Effector CD8-positive, alpha-beta T cell (primary cell): Measurements from ENCODE around the gene HTT-AS.
"Not testable (repeated sequence)": the region's sequence is repeated elsewhere in the genome, so short reads cannot be mapped to it uniquely, and the experiment has no call there.

ENCODE experiments used
- DNase-seq: peaks from one replicate; lab custom pipeline; 2025; lab: John Stamatoyannopoulos, UW
- total RNA-seq, 4 experiments: gene quantifications; one replicate each; lab custom pipeline; 2026; lab: John Stamatoyannopoulos, UW

Gene HTT-AS
- 0 to 0.18 (median 0) reads per million in 4 experiments for total RNA-seq

DNA sequence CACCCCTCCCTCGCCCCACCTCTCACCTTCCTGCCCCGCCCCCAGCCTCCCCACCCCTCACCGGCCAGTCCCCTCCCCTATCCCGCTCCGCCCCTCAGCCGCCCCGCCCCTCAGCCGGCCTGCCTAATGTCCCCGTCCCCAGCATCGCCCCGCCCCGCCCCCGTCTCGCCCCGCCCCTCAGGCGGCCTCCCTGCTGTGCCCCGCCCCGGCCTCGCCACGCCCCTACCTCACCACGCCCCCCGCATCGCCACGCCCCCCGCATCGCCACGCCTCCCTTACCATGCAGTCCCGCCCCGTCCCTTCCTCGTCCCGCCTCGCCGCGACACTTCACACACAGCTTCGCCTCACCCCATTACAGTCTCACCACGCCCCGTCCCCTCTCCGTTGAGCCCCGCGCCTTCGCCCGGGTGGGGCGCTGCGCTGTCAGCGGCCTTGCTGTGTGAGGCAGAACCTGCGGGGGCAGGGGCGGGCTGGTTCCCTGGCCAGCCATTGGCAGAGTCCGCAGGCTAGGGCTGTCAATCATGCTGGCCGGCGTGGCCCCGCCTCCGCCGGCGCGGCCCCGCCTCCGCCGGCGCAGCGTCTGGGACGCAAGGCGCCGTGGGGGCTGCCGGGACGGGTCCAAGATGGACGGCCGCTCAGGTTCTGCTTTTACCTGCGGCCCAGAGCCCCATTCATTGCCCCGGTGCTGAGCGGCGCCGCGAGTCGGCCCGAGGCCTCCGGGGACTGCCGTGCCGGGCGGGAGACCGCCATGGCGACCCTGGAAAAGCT lies at the start of gene HTT-AS, which contains the start of gene HTT:
HTT-AS (minus strand) TSS at position 461 of the 768 bp plus-strand sequence.
HTT (plus strand) TSS at position 604 of the 768 bp plus-strand sequence; CDS start at position 749, 145 bp downstream.
- DNase-seq, result peak; percentile 98

DNA sequence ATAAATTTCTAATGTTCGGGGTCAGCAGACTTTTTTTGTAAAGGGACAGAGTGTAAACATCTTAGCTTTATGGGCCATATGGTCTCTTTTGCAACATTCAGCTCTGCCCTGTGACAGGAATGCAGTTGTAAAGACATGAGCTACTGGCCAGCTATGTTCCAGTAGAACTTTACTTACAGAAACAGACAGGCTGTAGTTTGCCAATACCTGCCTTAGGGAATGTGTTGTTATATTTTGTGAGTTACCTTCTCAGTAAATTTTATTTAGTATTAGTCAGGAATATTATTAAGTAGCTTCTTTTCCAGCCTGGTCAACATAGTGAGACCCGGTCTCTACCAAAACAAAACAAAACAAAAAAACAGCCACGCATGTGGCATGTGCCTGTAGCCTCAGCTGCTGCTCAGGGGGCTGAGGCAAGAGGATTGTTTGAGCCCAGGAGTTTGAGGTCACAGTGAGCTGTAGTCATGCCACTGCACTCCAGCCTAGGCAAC lies 48.9 kb upstream of the HTT-AS start:
- DNase-seq, result no peak

DNA sequence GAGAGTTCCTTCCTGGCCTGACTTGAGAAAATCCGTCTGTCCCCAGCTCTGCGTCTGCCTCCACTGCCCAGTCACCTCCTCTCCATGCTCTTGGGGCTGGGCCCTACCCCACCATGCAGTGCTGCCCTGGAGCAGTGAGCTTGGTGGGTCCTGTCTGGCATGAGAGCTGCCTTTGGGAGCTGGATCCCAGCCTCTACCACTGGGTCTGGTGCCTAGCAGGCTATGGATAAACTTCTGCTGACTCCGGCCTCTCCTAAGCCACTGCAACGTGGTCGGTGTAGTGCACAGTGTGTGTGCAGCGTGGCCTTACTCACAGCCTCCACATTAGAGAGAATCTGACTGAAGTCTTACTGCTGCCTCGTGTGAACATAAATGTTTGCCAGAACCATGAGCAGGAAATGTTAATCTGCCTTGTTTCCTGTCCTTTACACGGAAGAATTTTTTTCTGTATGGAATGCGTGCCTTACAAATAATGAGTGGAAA lies 47.8 kb upstream of the HTT-AS start:
- no peak for DNase-seq

DNA sequence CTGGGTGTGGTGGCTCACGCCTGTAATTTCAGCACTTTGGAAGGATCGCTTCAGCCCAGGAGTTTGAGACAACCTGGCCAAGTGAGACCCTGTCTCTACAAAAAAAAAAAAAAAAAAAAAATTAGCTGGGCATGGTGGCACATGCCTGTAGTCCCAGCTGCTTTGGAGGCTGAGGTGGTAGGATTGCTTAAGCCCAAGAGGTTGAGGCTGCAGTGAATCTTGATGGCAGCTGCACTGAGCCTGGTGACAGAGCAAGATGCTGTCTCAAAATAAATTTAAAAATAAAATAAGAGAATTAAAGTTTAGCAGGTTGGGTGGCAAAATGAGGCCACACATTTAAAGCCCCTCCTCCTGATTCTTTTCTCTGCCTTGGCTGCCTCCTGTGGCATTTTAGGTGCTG lies 47.3 kb upstream of the HTT-AS start:
- DNase-seq, result no peak

DNA sequence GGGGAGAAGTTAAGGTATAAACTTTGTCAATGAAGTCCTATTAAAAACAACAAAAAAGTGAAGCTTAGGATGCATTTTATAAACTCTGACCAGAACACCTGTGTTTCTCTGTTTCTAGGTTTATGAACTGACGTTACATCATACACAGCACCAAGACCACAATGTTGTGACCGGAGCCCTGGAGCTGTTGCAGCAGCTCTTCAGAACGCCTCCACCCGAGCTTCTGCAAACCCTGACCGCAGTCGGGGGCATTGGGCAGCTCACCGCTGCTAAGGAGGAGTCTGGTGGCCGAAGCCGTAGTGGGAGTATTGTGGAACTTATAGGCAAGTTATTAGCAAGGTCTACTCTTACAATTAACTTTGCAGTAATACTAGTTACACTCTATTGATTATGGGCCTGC lies 46.8 kb upstream of the HTT-AS start:
- no peak for DNase-seq

DNA sequence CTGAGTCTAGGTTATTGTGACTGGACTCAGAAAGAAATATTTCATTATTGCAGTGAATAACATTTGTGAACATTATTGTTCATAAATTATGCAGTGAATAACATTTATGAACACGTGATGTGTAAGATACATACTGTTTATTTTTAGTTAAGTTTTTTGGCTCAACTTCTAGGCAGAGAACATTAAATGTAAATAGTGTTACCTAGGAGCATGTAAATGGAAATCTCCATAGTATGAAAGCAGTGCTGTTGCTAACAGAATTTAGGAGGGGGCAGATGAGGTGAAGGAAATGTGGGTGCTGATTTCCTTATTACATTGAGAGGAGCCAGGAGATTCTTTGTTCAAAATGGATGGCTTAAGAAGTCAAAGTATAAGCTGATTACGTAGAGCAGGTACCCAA lies 45.1 kb upstream of the HTT-AS start:
- DNase-seq, result no peak

DNA sequence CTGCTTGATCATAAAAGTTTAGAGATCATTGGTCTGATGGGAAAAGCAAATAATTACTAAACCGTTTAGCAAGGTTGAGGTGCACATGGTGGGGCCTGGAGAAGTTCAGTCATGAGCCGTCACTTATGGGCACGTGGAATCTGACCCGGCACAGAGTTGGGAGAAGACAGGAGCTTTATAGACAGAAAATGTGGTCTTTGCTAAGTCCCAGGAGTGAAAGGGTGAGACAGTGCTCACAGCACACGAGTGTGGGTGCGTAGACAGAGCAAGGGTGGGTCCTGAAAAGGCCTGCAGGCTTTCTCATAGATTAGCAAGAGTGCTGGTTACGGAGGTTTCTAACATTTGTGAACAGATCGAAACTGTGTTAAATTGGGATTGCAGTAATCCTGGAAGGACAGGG lies 44.0 kb upstream of the HTT-AS start:
- no peak for DNase-seq

DNA sequence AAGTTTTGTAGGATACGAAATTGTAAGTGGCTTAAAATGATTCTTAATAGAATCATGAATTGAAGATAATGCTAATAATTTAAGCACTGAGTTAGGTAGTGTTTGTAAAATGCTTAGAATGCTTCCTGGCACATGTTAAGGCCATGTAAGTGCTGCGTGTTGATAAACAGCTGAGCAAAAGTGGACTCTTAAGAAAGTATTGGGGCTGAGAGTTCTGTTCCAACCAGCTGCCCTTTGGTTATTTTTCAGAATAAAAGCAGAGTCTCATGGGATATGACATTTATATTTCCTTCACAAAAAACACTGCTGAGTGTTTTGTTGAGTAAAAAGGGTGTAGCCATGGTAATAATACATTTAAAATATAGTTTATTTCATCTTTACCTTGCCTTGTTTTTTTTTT lies 42.6 kb upstream of the HTT-AS start:
- no peak for DNase-seq

DNA sequence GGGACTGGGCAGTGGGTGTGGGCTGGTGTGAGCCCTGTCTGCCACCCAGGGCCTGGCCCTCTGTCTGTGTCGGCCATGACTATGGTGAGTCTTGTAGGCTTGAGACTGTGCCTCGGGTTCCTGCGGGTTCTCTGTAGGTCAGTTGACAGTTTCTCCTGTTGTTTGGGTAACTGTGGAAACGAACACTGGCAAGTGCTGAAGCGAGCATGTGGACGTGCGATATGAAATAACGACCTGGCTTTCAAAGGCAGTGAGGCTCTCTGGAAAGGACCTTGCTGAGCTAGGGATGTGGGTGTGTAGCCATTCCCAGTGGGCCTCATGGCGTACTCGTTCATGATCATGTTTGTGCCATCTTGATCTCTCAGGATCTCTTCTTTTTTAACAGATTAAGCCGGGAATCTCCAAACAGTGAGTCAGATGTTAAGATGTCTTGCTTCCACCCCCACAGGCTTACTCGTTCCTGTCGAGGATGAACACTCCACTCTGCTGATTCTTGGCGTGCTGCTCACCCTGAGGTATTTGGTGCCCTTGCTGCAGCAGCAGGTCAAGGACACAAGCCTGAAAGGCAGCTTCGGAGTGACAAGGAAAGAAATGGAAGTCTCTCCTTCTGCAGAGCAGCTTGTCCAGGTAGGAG lies 41.4 kb upstream of the HTT-AS start:
- DNase-seq, result no peak

DNA sequence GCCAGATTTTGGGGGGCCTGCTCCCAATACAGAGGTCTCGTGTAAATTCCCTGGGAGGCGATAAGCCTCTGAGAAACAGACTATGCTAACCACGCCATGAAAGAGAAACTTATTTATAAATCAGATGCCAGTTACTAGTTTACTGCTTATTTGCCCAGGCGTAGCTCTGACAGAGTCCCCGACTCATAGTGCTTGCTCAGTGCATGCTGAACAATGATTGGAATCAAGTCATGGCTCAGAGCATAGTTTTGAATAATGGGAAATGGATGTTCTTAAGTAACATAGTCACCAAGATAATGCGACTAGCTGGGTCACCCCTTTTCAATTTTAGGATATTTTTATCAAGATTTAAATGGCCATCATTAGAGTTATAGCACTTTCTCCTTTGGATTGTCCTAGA lies 40.0 kb upstream of the HTT-AS start:
- DNase-seq, result no peak

DNA sequence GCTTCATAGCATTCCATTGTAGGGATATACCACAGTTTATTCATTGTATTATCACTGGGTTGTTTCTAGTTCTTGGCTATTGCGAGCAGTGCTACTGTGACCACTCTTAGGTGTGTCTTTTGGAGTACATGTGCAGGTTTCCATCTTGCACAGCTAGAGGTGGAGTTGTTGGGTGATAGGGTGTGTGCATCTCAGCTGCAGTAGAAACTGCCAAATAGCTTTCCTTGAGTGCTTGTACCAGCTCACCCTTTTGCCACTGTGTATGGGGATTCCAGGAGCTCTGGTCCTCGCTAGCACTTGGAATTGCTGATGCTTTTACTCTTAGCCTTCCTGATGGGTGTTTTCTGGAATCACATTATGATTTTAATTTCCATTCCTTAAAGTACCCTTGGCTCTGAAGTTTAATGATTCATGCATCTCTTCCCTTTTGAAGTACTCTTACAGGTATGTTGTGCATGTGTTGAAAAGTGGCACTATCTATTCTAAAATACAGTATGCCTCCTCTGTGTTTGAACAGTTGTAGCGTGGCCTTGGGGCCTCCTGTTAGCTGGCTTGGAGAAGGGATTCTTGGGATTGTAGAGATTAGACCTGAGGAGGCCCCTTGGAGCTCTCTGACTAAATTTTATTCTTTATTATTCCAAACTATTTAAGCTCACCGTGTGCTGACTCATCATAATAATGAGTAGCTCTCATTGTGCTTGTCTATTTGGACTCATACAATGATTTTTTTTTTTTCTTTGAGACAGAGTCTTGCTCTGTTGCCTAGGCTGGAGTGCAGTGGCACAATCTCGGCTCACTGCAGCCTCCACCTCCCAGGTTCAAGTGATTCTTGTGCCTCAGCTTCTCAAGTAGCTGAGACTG lies 38.5 kb upstream of the HTT-AS start:
- DNase-seq, result no peak

DNA sequence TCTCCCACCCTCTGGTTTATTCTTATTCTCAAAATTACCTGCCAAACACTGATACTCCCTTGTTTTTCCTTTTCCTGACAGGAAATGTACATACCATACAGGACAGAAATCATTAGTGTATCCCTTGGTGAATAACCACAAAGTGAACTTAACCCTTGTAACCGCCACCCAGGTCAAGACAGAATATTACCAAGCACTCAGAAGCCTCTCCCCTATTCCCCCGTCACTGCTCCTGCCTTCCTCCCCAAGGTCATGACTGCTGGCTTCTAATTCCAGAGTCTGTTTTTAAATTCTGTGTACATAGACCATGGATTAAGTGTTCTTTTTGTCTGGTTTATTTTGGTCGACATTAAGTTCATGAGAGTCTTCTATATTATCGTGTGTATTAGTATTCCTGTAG lies 37.9 kb upstream of the HTT-AS start:
- no peak for DNase-seq

DNA sequence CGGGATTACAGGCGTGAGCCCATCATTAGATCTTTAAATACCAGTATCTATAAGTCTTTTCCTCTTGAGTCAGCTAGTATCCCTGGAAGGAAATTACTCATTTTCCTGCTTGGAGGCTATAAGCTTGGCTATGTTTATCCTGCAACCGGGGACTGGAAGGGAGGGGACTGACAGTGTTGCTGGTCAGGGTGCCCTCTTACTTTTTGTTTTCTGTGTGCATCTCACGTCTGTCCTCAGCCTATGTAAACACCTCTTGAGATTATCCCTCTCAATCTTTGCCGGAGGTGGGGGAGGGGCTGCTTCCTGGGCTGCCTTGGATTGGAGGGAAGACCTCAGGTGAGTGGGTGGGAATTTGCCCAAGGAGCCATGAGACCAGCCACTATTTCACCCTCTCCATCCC lies 37.1 kb upstream of the HTT-AS start:
- DNase-seq, result no peak

DNA sequence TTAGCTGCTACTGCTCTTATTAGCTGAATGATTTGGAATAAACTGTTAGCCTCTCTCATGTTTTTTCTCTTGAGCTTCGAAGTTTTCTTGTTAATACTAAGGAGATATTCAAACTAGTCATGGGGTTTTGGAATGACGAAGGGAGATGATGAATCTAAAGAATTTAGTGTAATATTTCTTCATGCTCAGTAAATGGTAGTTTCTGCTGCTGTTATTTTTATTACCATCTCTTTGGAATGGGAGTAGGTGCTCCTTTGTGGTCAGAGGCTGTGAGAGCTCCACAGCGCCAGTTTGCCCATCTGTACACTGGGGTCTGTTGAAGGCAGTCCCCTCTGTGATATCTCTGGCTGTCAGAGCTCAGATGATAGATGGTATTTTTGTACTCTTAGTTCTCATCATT lies 33.9 kb upstream of the HTT-AS start:
- no peak for DNase-seq

DNA sequence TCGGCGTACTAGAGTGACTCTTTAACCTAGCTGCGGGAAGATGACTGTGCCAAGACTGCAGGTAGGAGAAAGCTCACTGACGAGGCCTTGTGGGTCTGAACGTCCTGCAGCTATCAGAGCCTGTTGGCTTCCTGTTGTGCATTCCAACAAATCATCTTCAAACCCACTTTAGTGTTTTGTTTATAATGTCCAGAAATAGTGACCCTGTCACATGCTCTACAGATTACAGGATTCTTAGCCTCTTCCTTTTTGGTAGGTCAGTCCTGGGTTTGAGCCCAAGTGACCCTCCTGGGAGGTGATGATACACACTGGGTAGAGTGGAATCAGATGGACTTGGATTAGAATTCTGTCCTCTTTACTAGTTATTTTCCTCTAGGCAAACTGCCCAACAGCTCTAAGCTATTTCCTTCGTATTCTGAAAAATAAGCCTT lies 33.4 kb upstream of the HTT-AS start:
- no peak for DNase-seq

DNA sequence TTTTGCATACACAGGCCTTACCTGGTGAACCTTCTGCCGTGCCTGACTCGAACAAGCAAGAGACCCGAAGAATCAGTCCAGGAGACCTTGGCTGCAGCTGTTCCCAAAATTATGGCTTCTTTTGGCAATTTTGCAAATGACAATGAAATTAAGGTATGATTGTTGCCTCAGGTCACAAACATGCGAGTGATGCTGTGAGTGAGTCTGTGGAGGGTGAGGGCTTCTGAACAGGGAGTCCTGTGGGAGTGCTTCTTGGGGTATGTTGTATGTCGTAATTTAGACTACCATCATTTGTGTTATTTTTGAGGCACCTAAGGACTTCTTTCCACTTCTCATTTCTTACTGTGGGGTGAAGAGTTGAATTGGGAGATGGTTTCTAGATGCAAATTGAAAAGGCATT lies 32.9 kb upstream of the HTT-AS start:
- no peak for DNase-seq

DNA sequence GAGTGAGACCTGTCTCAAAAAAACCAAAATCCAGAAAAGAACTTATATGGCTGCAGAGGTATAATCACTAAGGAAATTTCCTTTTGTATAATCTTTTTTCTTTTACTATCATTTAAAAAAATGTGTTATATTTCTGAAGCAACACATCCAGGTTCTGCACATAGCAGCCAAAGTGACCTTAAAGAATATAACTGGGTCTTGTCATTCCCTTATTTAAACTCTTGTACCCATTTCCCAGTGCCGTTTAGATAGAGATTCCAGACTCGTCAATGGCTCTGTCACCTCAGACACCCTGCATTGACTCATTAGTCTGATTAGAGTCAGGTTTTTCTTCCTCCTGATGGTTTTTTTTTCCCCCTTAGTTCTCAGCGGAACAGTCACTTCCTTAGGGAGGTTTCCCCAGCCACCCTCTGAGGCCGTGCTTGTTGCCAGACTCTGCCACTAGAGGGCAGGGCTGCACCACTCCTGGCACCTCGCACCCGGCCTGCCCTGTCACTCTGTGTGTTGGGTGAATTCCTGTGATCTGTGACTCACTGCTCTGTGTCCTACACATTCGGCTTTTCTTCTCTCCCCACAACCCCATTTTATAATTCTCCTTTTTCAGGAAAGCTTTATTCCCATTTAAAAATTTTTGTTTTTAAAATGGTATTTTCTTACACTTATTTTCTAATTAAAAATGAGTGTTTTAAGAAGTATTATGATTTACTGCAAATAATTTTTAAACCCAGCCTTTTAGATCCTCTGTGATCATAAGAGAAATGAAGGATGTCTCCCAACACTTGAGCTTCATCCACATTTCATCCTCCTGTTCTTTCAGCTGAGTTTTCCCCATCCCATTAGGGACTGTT lies 32.2 kb upstream of the HTT-AS start:
- DNase-seq, result peak; percentile 71

DNA sequence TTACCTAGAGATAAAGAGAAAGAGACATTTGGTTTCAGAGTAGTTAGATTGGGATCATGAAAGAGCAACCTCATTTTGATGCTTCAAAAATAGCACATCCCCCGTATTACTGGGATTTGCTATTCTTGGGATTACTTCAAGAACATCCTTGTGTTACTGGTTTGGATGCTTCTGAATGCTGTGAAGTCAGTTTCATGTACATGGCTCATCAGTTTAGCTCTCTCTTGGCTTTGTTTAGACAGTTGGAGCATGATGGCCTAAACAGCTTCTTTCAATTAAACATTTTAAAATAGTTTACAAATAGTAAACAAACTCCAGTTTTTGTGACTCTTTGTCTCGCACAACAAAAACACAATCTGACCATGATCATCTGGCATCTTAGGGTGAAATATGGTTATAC lies 24.0 kb upstream of the HTT-AS start:
- no peak for DNase-seq

DNA sequence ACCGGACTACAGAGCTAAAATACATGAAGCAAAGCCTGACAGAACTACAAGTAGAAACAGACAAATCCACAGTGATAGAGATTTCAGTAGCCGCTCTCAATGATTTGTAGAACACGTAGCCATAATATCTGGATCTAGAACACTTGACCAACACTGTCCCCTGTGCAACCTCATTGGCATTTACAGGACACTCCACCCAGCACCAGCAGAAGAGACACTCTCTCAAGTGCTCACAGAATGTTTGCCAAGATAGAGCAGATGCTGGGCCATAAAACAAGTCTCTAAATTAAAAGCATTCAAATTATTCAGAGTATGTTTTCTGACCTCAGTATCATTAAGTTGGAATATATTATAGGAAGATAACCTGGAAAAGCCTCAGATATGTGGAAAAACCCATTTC lies 21.9 kb upstream of the HTT-AS start:
- DNase-seq, result no peak

DNA sequence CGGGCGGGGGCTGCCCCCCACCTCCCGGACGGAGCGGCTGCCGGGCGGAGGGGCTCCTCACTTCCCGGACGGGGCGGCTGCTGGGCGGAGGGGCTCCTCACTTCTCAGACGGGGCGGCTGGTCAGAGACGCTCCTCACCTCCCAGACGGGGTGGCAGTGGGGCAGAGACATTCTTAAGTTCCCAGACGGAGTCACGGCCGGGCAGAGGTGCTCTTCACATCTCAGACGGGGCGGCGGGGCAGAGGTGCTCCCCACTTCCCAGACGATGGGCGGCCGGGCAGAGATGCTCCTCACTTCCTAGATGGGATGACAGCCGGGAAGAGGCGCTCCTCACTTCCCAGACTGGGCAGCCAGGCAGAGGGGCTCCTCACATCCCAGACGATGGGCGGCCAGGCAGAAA lies 20.4 kb upstream of the HTT-AS start:
- not testable (repeated sequence) for DNase-seq

DNA sequence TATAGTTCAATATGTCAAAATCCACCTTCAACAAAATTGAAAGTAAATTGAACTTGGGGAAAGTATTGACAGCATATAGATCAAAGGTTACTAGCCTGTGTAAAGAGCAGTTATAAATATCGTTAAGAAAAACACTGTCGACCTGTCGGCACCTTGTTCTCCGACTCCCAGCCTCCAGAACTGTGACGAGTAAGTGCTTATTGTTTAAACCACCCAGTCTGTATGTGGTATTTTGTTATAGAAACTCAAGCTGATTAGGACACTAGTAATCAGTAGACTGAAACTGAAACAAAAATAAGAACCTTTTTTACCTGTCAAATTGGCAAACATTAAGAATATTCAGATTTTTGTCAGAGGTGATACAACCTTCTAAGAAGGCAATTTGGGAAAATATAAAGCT lies 17.1 kb upstream of the HTT-AS start:
- DNase-seq, result no peak
